Breast epithelium (tissue), 3 donors: ENCODE data around the gene PLTP.

Experiments
- POLR2A ChIP-seq: fragments of 450-650 bp; IDR thresholded peaks from one replicate; pipeline ENCODE4 v1.6.1; 2016; ENCODE audit warnings: antibody characterized with exemption, mild to moderate bottlenecking, moderate library complexity
- POLR2AphosphoS5 ChIP-seq, 3 donors: sonication (generic); formaldehyde crosslinking; IDR thresholded peaks; one replicate each; pipeline ENCODE4 v1.6.1; 2017; ENCODE audit warnings: antibody characterized with exemption in 3 of 3
- TF ChIP-seq, protein P1 (sequence below), 3 donors: fragments of 450-650 bp; IDR thresholded peaks; one replicate each; pipeline ENCODE4 v1.5.1; 2016 to 2017; ENCODE audit warnings: antibody characterized with exemption in 3 of 3, mild to moderate bottlenecking in 3 of 3, moderate library complexity in 3 of 3

GRCh38 chr20:45902199-45902701 lies 9.7 kb downstream of the PLTP start:
- TF ChIP-seq, protein P1, sequence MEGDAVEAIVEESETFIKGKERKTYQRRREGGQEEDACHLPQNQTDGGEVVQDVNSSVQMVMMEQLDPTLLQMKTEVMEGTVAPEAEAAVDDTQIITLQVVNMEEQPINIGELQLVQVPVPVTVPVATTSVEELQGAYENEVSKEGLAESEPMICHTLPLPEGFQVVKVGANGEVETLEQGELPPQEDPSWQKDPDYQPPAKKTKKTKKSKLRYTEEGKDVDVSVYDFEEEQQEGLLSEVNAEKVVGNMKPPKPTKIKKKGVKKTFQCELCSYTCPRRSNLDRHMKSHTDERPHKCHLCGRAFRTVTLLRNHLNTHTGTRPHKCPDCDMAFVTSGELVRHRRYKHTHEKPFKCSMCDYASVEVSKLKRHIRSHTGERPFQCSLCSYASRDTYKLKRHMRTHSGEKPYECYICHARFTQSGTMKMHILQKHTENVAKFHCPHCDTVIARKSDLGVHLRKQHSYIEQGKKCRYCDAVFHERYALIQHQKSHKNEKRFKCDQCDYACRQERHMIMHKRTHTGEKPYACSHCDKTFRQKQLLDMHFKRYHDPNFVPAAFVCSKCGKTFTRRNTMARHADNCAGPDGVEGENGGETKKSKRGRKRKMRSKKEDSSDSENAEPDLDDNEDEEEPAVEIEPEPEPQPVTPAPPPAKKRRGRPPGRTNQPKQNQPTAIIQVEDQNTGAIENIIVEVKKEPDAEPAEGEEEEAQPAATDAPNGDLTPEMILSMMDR (IDR thresholded peaks at IDR 0.05), result no peak
- TF ChIP-seq POLR2AphosphoS5 (IDR thresholded peaks at IDR 0.05), result no peak
- no peak for TF ChIP-seq POLR2A
